HEK293 (cell line): ENCODE measurements around the gene PIEZO1.

Experiments
- GLIS1 ChIP-seq: fragments of 450-650 bp; formaldehyde crosslinking; IDR thresholded peaks from 2 replicates; pipeline ENCODE4 v1.5.1; 2016; ENCODE audit warnings: missing biosample characterization, missing genetic modification characterization
- ZEB2 ChIP-seq: fragments of 450-650 bp; formaldehyde crosslinking; IDR thresholded peaks from 2 replicates; pipeline ENCODE4 v1.5.1; 2016; ENCODE audit warnings: missing biosample characterization, missing genetic modification characterization
- ZNF114 ChIP-seq: fragments of 450-650 bp; formaldehyde crosslinking; IDR thresholded peaks from 2 replicates; pipeline ENCODE4 v1.5.0; 2017; ENCODE audit warnings: missing biosample characterization, missing genetic modification characterization
- ZNF132 ChIP-seq: fragments of 450-650 bp; formaldehyde crosslinking; IDR thresholded peaks from 2 replicates; pipeline ENCODE4 v1.5.1; 2017; ENCODE audit warnings: missing biosample characterization, missing genetic modification characterization, borderline replicate concordance
- ZNF138 ChIP-seq: fragments of 450-650 bp; formaldehyde crosslinking; IDR thresholded peaks from 2 replicates; pipeline ENCODE4 v1.5.1; 2016; ENCODE audit warnings: missing biosample characterization, missing genetic modification characterization, borderline replicate concordance
- ZNF19 ChIP-seq: fragments of 450-650 bp; formaldehyde crosslinking; IDR thresholded peaks from 2 replicates; pipeline ENCODE4; 2016; ENCODE audit warnings: missing biosample characterization, missing genetic modification characterization, low read depth
- ZNF266 ChIP-seq: fragments of 450-650 bp; formaldehyde crosslinking; IDR thresholded peaks from 2 replicates; pipeline ENCODE4 v1.5.1; 2016; ENCODE audit warnings: missing biosample characterization, missing genetic modification characterization, low read depth
- ZNF280D ChIP-seq: fragments of 450-650 bp; formaldehyde crosslinking; IDR thresholded peaks from 2 replicates; pipeline ENCODE4 v1.5.1; 2016; ENCODE audit warnings: missing biosample characterization, missing genetic modification characterization
- ZNF394 ChIP-seq: fragments of 450-650 bp; formaldehyde crosslinking; IDR thresholded peaks from 2 replicates; pipeline ENCODE4 v1.5.1; 2016; ENCODE audit warnings: missing biosample characterization, missing genetic modification characterization, mild to moderate bottlenecking, moderate library complexity, borderline replicate concordance
- ZNF398 ChIP-seq: fragments of 450-650 bp; formaldehyde crosslinking; IDR thresholded peaks from 2 replicates; pipeline ENCODE4 v1.5.1; 2017; ENCODE audit warnings: missing biosample characterization, missing genetic modification characterization
- ZNF423 ChIP-seq: fragments of 450-650 bp; formaldehyde crosslinking; IDR thresholded peaks from 2 replicates; pipeline ENCODE4 v1.5.1; 2016; ENCODE audit warnings: missing biosample characterization, missing genetic modification characterization
- ZNF48 ChIP-seq: fragments of 450-650 bp; formaldehyde crosslinking; IDR thresholded peaks from 2 replicates; pipeline ENCODE4 v1.5.1; 2016; ENCODE audit warnings: missing biosample characterization, missing genetic modification characterization
- ZNF513 ChIP-seq: fragments of 450-650 bp; IDR thresholded peaks from 2 replicates; pipeline ENCODE4 v1.5.1; 2018; ENCODE audit warnings: missing biosample characterization, missing genetic modification characterization
- ZNF555 ChIP-seq: fragments of 450-650 bp; formaldehyde crosslinking; conservative IDR thresholded peaks from 2 replicates; pipeline ENCODE4 v1.5.1; 2017; ENCODE audit warnings: missing biosample characterization, mild to moderate bottlenecking, missing genetic modification characterization, inconsistent platforms
- ZNF560 ChIP-seq: fragments of 450-650 bp; formaldehyde crosslinking; IDR thresholded peaks from 2 replicates; pipeline ENCODE4 v1.5.1; 2017; ENCODE audit warnings: missing biosample characterization, missing genetic modification characterization, borderline replicate concordance
- ZNF600 ChIP-seq: fragments of 450-650 bp; formaldehyde crosslinking; IDR thresholded peaks from 2 replicates; pipeline ENCODE4 v1.5.1; 2016; ENCODE audit warnings: missing biosample characterization, missing genetic modification characterization
- ZNF621 ChIP-seq: fragments of 450-650 bp; formaldehyde crosslinking; IDR thresholded peaks from 2 replicates; pipeline ENCODE4 v1.5.1; 2017; ENCODE audit warnings: missing biosample characterization, missing genetic modification characterization
- ZNF639 ChIP-seq: fragments of 450-650 bp; formaldehyde crosslinking; IDR thresholded peaks from 2 replicates; pipeline ENCODE4 v1.5.1; 2016; ENCODE audit warnings: missing biosample characterization, missing genetic modification characterization
- ZNF692 ChIP-seq: fragments of 450-650 bp; formaldehyde crosslinking; IDR thresholded peaks from 2 replicates; pipeline ENCODE4 v1.5.1; 2016; ENCODE audit warnings: missing biosample characterization, missing genetic modification characterization
- ZNF707 ChIP-seq: fragments of 450-650 bp; formaldehyde crosslinking; IDR thresholded peaks from 2 replicates; pipeline ENCODE4 v1.5.1; 2016; ENCODE audit warnings: missing biosample characterization, missing genetic modification characterization
- ZNF776 ChIP-seq: fragments of 450-650 bp; formaldehyde crosslinking; IDR thresholded peaks from 2 replicates; pipeline ENCODE4 v1.5.0; 2017; ENCODE audit warnings: missing biosample characterization, missing genetic modification characterization, borderline replicate concordance
- ZNF843 ChIP-seq: fragments of 450-650 bp; formaldehyde crosslinking; IDR thresholded peaks from 2 replicates; pipeline ENCODE4 v1.5.1; 2016; ENCODE audit warnings: missing biosample characterization, missing genetic modification characterization
- ZSCAN5A ChIP-seq: fragments of 450-650 bp; formaldehyde crosslinking; IDR thresholded peaks from 2 replicates; pipeline ENCODE4 v1.5.1; 2016; ENCODE audit warnings: missing biosample characterization, missing genetic modification characterization

The PIEZO1 gene

GRCh38 chr16:88811769-88812512 lies 26.9 kb upstream of the PIEZO1 start, which contains the start of gene APRT (continued):
- no peak for TF ChIP-seq ZNF280D (tag by site-specific recombination)
- peak; percentile 73; the same call in 1 of the 2 replicates for TF ChIP-seq ZNF394
- no peak for TF ChIP-seq ZNF132 (tag by site-specific recombination)
- TF ChIP-seq ZNF19 = no peak
- TF ChIP-seq ZNF843 (tag by site-specific recombination) = peak; percentile 63; the same call in 1 of the 2 replicates
- 0 out of 2 replicates have a peak, but pooled peaks have one; percentile 35 for TF ChIP-seq ZNF639
- no peak for TF ChIP-seq ZNF138
- no peak for TF ChIP-seq ZNF423 (tag by site-specific recombination)
- no peak for TF ChIP-seq ZNF707
- TF ChIP-seq ZNF48 (tag by site-specific recombination) = no peak
- TF ChIP-seq ZNF621 = no peak
- TF ChIP-seq ZNF398 = peak; percentile 44; the same call in 1 of the 2 replicates
- TF ChIP-seq ZNF776 (tag by site-specific recombination) = no peak
- TF ChIP-seq GLIS1 (tag by site-specific recombination) = no peak
- peak; percentile 41; the same call in 1 of the 2 replicates for TF ChIP-seq ZSCAN5A
- TF ChIP-seq ZNF114 (tag by site-specific recombination) = no peak
- TF ChIP-seq ZNF600 = peak; percentile 89
- no peak for TF ChIP-seq ZNF560 (tag by site-specific recombination)
- peak; percentile 88 for TF ChIP-seq ZNF692
- TF ChIP-seq ZNF555 (tag by site-specific recombination) = no peak
- TF ChIP-seq ZNF513 = peak; percentile 35; the same call in 1 of the 2 replicates
- peak; percentile 93 for TF ChIP-seq ZEB2 (tag by site-specific recombination)
- no peak for TF ChIP-seq ZNF266 (tag by site-specific recombination)
